HG03108 (cell line): ENCODE results near the gene CHST1.

Experiments
- ATAC-seq: cut with Tn5 transposase; IDR thresholded peaks from one replicate; pipeline ENCODE4 v1.9.1; 2021; ENCODE audit warnings: moderate library complexity; ENCODE audit not compliant: unreplicated experiment

Gene CHST1

GRCh38 chr11:45674481-45675190 lies 9.2 kb upstream of the CHST1 start:
- ATAC-seq: no peak

- no peak for ATAC-seq
These were observed 8.0 kb upstream of the CHST1 start for GRCh38 chr11:45673441-45673840.

- ATAC-seq: no peak
These were observed 7.2 kb upstream of the CHST1 start for GRCh38 chr11:45672593-45672992.

GRCh38 chr11:45671246-45672171 lies 6.1 kb upstream of the CHST1 start:
- ATAC-seq: no peak

- no peak for ATAC-seq
These were observed 5.1 kb upstream of the CHST1 start for GRCh38 chr11:45670386-45671135.

GRCh38 chr11:45669956-45670355 lies 4.5 kb upstream of the CHST1 start:
- no peak for ATAC-seq

- ATAC-seq: no peak
These were observed 3.7 kb upstream of the CHST1 start for GRCh38 chr11:45669146-45669545.

- ATAC-seq: no peak
These were observed 2.7 kb upstream of the CHST1 start for GRCh38 chr11:45667929-45668680.

- ATAC-seq: no peak
These were observed 1.5 kb upstream of the CHST1 start for GRCh38 chr11:45666648-45667642.

- ATAC-seq: no peak
These were observed 668 bp upstream of the CHST1 start for GRCh38 chr11:45665933-45666647.

GRCh38 chr11:45664376-45665205 lies 831 bp downstream of the CHST1 start:
- ATAC-seq: no peak

- ATAC-seq: no peak
These were observed 1.7 kb downstream of the CHST1 start for GRCh38 chr11:45663486-45664375.

- ATAC-seq: no peak
These were observed 2.5 kb downstream of the CHST1 start for GRCh38 chr11:45662665-45663485.

- no peak for ATAC-seq
These were observed 3.2 kb downstream of the CHST1 start for GRCh38 chr11:45662096-45662664.

GRCh38 chr11:45661439-45662055 lies 3.9 kb downstream of the CHST1 start:
- ATAC-seq: no peak
